Measurements from ENCODE around the gene CGRRF1.

Gene CGRRF1

DNA sequence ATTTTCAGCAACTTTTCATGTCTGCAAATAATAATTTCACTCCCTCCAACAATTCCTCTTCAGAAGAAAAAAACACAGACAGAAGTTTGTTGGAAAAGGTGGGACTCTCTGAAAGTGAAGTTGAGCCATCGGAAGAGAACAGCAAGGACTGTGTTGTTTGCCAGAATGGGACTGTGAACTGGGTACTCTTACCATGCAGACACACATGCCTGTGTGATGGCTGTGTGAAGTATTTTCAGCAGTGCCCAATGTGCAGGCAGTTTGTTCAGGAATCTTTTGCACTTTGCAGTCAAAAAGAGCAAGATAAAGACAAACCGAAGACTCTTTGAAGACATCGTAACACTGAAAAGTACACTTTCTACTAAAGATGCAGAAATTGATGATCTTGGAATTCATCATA is 28.3 kb downstream of the CGRRF1 start:
- DNase-seq (ENCODE audit: low read depth in 2 of 2, low spot score in 1 of 2), result no peak

DNA sequence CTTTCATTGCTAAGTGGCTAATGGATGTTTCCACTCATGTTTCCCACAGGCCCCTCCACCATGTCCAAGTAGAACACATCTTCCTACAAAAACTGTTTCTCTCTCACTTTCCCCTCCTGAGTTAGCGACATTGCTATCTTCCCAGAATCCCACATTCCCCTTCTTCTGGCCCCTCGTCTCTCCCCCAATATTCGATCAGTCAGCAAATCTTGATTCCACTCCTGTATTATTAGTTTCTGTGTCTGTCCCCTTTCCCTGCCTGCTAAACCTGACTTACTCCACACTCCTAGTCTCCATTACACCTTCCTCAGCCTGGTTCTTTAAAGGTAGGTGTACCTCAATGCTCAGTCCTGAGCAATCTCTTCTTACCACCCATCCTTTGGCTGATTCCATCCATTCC is 37.9 kb downstream of the CGRRF1 start:
- DNase-seq (ENCODE audit: low read depth in 2 of 2, low spot score in 1 of 2), result no peak

DNA sequence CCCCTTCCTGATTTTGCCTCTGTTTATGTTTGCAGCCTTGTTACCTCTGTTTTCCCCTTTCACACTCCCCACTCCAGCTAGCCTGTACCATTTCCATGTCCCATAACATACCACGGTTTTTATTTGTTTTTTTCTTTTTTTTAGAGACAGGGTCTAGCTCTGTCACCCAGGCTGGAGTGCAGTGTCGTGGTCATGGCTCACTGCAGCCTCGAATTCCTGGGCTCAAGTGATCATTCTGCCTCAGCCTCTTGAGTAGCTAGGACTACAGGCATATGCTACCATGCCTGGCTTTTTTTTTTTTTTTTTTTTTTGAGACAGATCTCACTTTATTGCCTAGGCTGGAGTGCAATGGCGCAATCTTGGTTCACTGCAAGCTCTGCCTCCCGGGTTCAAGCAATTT is 38.8 kb downstream of the CGRRF1 start:
- no peak for DNase-seq (ENCODE audit: low read depth in 2 of 2, low spot score in 1 of 2)

GRCh38 chr14:54549862-54550261 is 40.2 kb downstream of the CGRRF1 start:
- no peak for DNase-seq (ENCODE audit: low read depth in 2 of 2, low spot score in 1 of 2)

DNA sequence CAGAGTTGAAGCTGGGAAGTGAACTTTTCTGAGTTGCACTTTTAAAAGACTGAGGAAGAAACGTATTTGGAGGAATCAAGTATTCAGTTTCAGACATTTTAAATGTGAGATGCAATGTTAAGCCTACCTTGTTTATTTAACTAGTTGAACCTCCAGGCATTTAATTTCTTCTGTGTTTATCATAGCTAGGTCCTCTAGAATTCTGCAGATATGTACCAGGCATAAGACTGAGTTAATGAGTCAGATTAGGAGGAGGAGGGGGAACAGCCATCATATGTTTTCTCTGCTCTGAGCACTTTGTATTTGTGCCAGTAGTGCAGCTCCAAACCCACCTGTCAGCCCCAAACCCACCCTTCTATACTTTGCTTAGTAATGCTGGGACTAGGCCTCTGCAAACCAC is 40.8 kb downstream of the CGRRF1 start:
- DNase-seq (ENCODE audit: low read depth in 2 of 2, low spot score in 1 of 2), result no peak

DNA sequence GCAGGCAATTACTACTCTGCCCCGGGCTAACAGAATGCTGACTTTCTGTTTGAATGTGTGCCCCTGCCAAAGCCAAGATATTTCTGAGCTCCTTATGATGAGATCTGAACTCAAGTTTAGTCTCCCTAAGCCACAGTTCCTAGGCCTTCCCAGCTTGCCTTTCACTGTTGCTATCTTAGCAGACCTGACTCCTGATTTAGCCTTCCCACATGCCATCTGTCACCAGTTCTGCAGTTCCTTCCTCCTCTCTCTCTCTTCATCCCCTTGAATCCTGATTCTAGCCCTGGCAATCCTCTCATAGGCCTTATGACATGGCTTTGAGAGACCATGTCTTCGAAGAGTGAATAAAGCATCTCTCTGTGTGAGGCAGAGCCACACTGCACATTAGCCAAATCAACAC is 44.7 kb downstream of the CGRRF1 start:
- no peak for DNase-seq (ENCODE audit: low read depth in 2 of 2, low spot score in 1 of 2)

DNA sequence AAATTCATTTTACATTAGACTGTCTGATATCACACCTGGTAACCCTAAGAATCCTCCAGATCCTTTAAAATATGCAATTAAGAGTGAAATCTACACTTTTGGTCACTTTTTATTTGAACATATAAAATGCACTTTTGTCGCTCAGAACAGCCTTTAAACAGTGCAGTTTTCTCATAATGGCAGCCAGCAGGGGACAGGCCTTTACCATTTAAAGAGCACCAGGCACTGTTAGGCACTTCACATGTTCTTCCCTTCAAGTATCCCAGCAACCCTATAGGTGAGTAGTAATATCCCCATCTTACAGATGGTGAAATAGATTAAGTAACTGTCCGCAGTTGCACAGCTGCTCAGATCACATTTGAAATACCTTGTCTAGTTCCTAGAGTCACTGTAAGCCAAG is 45.9 kb downstream of the CGRRF1 start:
- no peak for DNase-seq (ENCODE audit: low read depth in 2 of 2, low spot score in 1 of 2)

DNA sequence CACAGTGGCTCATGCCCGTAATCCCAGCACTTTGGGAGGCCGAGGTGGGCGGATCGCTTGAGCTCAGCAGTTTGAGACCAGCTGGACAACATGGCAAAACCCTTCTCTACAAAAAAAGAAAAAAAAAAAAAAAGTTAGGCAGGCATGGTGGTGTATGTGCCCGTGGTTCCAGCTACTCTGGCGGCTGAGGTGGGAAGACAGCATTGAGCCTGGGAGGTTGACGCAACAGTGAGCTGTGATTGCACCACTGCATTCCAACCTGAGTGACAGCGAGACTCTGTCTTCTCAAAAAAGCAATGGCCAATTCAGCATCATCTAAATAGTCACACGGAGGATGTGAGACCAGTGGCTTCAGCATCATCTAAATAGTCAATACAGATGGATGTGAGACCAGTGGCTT is 46.8 kb downstream of the CGRRF1 start:
- DNase-seq (ENCODE audit: low read depth in 2 of 2, low spot score in 1 of 2), result no peak

DNA sequence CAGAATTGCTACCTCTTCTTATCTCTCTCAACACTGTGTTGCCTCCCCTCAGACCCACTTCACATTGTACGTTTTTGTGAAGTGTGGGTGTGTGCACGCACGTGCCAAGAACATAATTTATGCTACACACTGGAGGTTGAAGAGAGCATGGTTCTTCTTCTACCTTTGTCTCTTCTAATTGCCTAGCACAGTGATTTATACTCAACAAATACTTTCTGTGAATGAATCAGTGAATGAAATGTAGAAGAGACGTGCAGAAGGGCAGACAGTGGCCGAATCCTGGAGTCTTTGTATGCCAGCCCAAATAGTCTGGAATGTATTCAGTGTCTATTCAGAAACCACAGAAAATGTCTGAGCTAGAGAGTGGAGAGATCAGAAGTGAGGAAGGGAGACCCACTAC is 52.6 kb downstream of the CGRRF1 start:
- DNase-seq (ENCODE audit: low read depth in 2 of 2, low spot score in 1 of 2), result no peak

GRCh38 chr14:54564071-54564867 is 54.6 kb downstream of the CGRRF1 start:
- DNase-seq (ENCODE audit: low read depth in 2 of 2, low spot score in 1 of 2), result no peak

GRCh38 chr14:54564868-54565784 is 55.4 kb downstream of the CGRRF1 start:
- no peak for DNase-seq (ENCODE audit: low read depth in 2 of 2, low spot score in 1 of 2)

- DNase-seq (ENCODE audit: low read depth in 2 of 2, low spot score in 1 of 2), result peak; percentile 60 to 68
Measured at GRCh38 chr14:54565785-54566409, 56.2 kb downstream of the CGRRF1 start.

GRCh38 chr14:54566410-54567223 is 56.9 kb downstream of the CGRRF1 start, which contains the start of gene SAMD4A:
Gene SAMD4A, plus strand, starts transcription at chr14:54567128. Its CDS starts 789 bp downstream, at chr14:54567917.
- DNase-seq (ENCODE audit: low read depth in 2 of 2, low spot score in 1 of 2), result no peak

DNA sequence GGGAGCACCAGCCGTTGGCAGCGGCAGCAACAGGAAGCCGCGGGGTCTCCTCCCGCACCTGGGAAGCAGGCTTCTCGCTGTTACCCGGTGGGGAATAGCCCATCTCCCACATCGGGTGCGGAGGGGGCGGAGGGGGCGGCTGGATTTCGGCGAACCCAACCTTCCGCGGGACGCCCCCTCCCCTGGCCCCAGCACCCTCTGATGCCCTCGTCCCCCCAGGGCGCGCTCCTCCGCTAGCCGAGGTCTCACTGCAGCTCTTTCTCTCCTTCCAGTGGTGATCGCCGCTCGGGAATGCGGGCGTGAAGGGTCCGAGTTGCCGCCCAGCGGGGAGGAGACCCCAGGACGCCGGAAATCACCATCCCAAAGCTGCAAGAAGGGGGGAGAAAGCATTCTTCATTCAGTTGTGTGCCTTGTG is 57.5 kb downstream of the CGRRF1 start:
- no peak for DNase-seq (ENCODE audit: low read depth in 2 of 2, low spot score in 1 of 2)

DNA sequence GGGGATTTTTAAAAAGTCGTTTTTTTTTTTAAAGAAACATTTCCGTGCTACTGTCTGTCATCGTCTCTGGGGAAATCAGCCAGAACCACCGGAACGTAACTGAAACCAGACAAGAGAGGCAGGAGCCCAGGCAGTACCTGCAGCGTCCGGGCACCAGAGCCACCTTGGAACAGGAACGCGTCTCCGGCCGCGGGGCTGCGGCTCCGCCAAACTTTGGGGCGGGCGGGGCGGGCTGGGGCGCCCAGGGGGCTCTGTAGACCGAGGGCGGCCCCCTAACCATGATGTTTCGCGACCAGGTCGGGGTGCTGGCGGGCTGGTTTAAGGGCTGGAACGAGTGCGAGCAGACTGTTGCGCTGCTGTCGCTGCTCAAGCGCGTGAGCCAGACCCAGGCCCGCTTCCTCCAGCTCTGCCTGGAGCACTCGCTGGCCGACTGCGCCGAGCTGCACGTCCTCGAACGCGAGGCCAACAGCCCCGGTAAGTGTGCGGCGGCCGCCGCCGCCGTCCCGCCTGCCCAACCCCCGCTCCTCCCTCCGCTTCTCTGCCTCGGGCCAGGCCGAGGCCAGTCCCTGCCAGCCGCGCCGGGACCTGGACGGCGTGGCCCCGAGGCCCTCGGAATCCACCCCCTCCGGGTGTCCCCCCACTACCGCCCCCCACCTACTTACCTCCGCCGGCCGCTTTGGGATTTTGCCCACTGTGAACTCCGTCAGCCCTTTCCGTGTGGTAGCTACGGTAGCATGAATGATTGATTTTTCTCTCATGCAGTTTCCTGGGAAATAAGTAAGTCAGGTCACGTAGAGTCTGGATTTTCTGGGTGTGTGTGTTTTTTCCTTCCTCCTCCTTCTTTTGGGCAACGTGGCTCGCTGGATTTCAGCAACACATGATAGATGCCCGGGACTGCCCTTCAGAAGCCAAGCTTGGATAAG is 58.2 kb downstream of the CGRRF1 start:
- DNase-seq (ENCODE audit: low read depth in 2 of 2, low spot score in 1 of 2), result no peak

DNA sequence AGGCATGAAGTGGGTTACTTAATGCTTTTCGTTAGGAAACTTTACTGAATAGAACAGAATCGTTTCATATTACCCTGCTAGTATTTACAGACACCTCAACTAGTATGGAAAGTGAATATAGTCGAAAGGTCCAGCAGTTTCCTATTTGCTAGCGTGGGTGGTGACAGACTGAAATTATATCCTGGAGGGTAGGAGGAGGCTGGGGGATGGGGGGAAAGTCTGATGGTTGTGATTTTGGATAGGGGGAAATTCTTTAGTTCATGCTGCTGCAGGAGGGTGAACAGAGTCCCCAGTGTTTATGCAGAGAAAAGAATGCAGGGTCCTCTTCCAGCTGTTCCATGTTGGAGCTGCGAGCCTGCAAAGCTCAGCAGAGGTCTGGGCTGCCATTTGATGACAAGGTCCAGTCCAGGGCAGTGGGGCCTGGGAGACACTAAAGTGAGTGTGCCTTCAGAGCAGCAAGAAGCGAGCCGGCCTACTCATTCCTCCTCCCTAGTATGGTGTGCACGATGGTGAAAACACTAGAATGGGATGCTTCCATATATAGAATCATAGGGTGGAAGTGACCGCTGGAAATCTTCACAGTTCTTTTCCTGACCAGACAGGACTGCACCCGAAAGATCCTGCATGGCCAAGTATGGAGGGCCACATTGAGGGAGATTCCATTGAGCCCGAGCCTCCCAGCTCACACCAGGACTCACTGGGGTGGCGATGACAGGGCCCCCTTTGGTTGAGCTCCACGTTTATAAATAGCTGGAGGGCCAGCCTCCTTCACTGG is 59.3 kb downstream of the CGRRF1 start:
- no peak for DNase-seq (ENCODE audit: low read depth in 2 of 2, low spot score in 1 of 2)

- no peak for DNase-seq (ENCODE audit: low read depth in 2 of 2, low spot score in 1 of 2)
Measured at GRCh38 chr14:54570047-54570446, 60.3 kb downstream of the CGRRF1 start.

- no peak for DNase-seq (ENCODE audit: low read depth in 2 of 2, low spot score in 1 of 2)
Measured at GRCh38 chr14:54570631-54571415, 61.1 kb downstream of the CGRRF1 start.
